K562 (cell line): Measurements from ENCODE around the gene PLEKHA7. TPM values are rescaled to one million over a fixed set of nuclear protein-coding genes. Genes with fewer than 3 reads are reported as not detected.

Experiments used
- FOSL1 ChIP-seq: fragments of 200-800 bp; sonication (Bioruptor generic); conservative IDR thresholded peaks from 2 replicates; pipeline ENCODE4 v1.6.1; 2016; ENCODE audit warnings: missing genetic modification characterization, missing compliant biosample characterization
- LEF1 ChIP-seq: fragments of 450-650 bp; IDR thresholded peaks from 2 replicates; pipeline ENCODE4 v1.6.1; 2016; ENCODE audit warnings: mild to moderate bottlenecking
- NFIX ChIP-seq: fragments of 250-450 bp; sonication (Bioruptor Pico); IDR thresholded peaks from 2 replicates; pipeline ENCODE4 v1.4.0; 2020; ENCODE audit warnings: low read depth, mild to moderate bottlenecking, moderate library complexity
- ZNF354B ChIP-seq: fragments of 250-450 bp; sonication (Bioruptor Pico); IDR thresholded peaks from 2 replicates; pipeline ENCODE4 v1.4.0; 2020
- polyA plus RNA-seq, 8 experiments: library from polyadenylated mRNA; depleted of rRNA in 4 of 8; stranded (reverse) in 5 of 8; unstranded in 3 of 8; fragments of >200 nt; fragmentation: Nextera tagmentation in 2 of 8; fragmentation: Illumina TruSeq in 1 of 8; extraction: Ambion mirVana in 2 of 8; extraction: Trizol in 1 of 8; gene quantifications; 2 replicates each; pipeline versions ENCODE4 v1.2.1 to v1.2.3, GENCODE V29; 2011 to 2014; ENCODE audit warnings: inconsistent platforms in 1 of 8, missing spikeins in 1 of 8
- total RNA-seq, 7 experiments: library from RNA; depleted of rRNA in 6 of 7; stranded (reverse); fragments of >200 nt in 6 of 7; fragmentation: Illumina TruSeq in 2 of 7; extraction: Trizol in 2 of 7; gene quantifications; 2 replicates each; pipeline versions ENCODE4 v1.2.1 to v1.2.3, GENCODE V29; 2011 to 2021; ENCODE audit warnings: low replicate concordance in 1 of 7
- TF ChIP-seq, protein P1 (sequence below), 2 experiments: fragments of 450-650 bp; IDR thresholded peaks; 2 replicates each; pipeline ENCODE4 v1.6.1; 2016; ENCODE audit warnings: mild to moderate bottlenecking in 2 of 2, borderline replicate concordance in 1 of 2, low read depth in 1 of 2, moderate library complexity in 1 of 2

Gene PLEKHA7
- total and polyA plus RNA-seq, 9 of the 15 experiments (the other 6 are each of a cell fraction or from before 2014, with no cell fraction given), result 0.06 to 0.77 (median 0.20) TPM; not detected in 1

DNA sequence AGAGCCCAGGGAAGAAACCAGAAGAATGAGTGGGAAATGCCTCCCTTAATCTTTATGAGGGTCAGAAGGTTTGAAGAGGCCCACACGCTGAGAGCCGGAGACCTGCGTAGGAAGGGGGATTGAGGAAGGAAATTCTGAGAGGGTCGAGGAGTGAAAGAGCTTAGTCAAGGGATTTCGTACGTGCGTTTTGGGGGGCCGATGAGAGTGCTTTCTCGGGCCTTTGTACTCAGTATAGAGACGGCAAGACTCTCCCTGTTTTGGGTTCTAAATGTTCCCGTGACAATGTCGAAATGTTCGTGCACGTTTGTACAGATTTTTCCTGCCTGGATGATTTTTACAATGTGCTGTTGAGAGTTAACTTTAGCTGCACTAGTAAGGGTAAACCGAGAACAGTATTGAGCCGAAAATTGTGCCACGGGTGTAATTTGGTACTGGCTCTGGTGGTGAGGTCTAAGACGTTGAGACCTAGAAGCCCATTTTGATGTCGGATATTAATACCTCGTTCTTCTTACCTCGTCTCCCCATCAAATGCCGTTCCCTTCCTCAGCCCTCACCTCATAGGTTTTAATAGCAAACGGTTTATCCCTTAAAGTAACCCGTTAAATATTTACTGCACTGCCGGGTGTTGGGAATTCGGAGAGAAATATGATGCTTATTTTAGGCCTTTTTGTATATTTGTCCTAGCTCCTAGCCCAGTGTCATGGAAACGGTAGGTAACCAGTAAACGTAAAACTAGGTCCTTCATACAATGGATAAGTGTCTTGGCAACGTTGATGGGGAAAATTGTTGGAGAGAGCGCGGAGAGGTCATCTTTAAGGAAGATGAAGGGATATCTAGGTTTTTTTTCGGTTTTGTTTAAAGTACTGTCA, 275.0 kb downstream of the PLEKHA7 start (continued):
- TF ChIP-seq, protein P1, sequence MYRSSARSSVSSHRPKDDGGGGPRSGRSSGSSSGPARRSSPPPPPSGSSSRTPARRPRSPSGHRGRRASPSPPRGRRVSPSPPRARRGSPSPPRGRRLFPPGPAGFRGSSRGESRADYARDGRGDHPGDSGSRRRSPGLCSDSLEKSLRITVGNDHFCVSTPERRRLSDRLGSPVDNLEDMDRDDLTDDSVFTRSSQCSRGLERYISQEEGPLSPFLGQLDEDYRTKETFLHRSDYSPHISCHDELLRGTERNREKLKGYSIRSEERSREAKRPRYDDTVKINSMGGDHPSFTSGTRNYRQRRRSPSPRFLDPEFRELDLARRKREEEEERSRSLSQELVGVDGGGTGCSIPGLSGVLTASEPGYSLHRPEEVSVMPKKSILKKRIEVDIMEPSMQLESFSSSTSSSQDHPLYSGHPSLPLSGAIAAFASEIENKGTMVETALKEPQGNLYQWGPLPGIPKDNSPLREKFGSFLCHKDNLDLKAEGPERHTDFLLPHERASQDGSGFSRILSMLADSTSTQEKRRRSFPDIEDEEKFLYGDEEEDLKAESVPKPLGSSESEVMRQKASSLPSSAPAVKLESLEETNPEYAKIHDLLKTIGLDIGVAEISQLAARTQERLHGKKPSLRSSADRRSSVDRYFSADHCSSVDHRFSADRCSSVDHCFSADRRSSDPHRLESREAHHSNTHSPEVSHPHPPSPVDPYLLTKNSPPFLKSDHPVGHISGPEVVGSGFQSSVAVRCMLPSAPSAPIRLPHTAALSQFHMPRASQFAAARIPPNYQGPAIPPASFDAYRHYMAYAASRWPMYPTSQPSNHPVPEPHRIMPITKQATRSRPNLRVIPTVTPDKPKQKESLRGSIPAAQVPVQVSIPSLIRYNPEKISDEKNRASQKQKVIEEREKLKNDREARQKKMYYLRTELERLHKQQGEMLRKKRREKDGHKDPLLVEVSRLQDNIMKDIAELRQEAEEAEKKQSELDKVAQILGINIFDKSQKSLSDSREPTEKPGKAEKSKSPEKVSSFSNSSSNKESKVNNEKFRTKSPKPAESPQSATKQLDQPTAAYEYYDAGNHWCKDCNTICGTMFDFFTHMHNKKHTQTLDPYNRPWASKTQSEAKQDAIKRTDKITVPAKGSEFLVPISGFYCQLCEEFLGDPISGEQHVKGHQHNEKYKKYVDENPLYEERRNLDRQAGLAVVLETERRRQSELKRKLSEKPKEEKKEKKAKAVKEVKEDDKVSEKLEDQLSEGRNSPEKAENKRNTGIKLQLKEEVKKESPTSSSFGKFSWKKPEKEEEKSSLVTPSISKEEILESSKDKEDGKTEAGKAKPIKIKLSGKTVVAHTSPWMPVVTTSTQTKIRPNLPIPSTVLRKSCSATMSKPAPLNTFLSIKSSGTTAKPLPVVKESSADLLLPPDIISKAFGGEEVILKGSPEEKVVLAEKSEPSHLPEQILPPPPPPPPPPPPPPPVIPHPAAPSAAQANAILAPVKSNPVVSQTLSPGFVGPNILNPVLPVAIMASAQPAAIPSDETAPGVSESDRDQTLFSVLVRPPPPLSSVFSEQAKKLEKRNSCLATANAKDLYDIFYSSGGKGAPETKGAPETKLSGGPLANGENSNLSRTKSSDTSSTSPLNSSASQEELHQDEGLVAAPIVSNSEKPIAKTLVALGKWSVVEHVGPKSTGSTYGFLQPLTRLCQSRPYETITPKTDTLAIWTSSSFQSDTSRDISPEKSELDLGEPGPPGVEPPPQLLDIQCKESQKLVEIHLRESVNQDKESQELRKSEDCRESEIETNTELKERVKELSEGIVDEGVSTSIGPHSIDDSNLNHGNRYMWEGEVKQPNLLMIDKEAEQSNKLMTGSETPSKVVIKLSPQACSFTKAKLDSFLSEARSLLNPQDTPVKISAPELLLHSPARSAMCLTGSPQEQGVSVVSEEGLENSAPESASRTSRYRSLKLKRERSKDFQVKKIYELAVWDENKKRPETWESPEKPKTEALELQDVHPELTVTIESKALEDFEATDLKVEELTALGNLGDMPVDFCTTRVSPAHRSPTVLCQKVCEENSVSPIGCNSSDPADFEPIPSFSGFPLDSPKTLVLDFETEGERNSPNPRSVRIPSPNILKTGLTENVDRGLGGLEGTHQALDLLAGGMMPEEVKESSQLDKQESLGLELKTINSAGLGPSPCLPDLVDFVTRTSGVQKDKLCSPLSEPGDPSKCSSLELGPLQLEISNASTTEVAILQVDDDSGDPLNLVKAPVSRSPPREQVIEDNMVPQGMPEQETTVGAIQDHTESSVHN (IDR thresholded peaks at IDR 0.05; ENCODE audit: borderline replicate concordance in 1 of 2, low read depth in 1 of 2), result no peak
- TF ChIP-seq ZNF354B (CRISPR knock-in tag), result no peak
- TF ChIP-seq NFIX (CRISPR knock-in tag), result no peak
- TF ChIP-seq FOSL1 (tag), result no peak
- no peak for TF ChIP-seq LEF1
